Brain microvascular endothelial cell (primary cell): ENCODE data around the gene MXI1.
"Not testable (repeated sequence)": the region's sequence is repeated elsewhere in the genome, so short reads cannot be mapped to it uniquely, and the experiment has no call there.

Source experiments
- DNase-seq: peaks from one replicate; pipeline ENCODE4 v3.0.0-alpha.2; 2020
- H3K27ac ChIP-seq: fragments of 250-450 bp; sonication (Bioruptor Pico); 2 replicates; pipeline ENCODE4 v1.5.1; 2020; ENCODE audit warnings: mild to moderate bottlenecking, moderate library complexity
- H3K27me3 ChIP-seq: fragments of 250-450 bp; sonication (Bioruptor Pico); replicated peaks from 2 replicates; pipeline ENCODE4 v1.5.1; 2020; ENCODE audit warnings: mild to moderate bottlenecking
- H3K36me3 ChIP-seq: fragments of 250-450 bp; sonication (Bioruptor Pico); replicated peaks from 2 replicates; pipeline ENCODE4 v1.5.1; 2020; ENCODE audit warnings: mild to moderate bottlenecking
- H3K4me3 ChIP-seq: 2 replicates; pipeline ENCODE4 v1.5.1; 2011; ENCODE audit warnings: low read depth, mild to moderate bottlenecking, control low read depth, low read length, moderate library complexity
- in situ Hi-C: cut with HindIII; loops from 2 replicates; pipeline ENCODE4 v1.10.0; 2017; ENCODE audit warnings: low sequenced_read_pairs, low pct_ligation_motif_present
- TF ChIP-seq, protein P1 (sequence below): IDR thresholded peaks from 2 replicates; pipeline ENCODE4 v1.5.1; 2011; ENCODE audit warnings: low read depth, mild to moderate bottlenecking, moderate library complexity, low read length, control low read depth, inconsistent platforms; ENCODE audit errors: missing control alignments

The MXI1 gene

DNA sequence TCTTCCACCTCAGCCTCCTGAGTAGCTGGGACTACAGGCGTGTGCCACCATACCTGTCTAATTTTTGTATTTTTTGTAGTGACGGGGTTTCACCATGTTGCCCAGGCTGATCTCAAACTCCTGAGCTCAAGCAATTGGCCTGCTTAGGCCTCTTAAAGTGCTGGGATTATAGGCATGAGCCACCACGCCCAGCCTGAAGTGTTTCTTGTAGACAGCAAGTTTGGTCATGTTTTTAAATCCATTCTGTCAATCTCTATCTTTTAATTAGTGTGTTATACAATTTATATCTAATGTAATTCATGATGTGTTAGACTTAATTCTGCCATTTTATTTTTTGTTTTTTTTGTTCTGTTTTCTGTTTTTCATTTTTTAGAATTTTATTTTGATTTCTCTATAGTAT is 17.2 kb upstream of the MXI1 start:
- TF ChIP-seq, protein P1, sequence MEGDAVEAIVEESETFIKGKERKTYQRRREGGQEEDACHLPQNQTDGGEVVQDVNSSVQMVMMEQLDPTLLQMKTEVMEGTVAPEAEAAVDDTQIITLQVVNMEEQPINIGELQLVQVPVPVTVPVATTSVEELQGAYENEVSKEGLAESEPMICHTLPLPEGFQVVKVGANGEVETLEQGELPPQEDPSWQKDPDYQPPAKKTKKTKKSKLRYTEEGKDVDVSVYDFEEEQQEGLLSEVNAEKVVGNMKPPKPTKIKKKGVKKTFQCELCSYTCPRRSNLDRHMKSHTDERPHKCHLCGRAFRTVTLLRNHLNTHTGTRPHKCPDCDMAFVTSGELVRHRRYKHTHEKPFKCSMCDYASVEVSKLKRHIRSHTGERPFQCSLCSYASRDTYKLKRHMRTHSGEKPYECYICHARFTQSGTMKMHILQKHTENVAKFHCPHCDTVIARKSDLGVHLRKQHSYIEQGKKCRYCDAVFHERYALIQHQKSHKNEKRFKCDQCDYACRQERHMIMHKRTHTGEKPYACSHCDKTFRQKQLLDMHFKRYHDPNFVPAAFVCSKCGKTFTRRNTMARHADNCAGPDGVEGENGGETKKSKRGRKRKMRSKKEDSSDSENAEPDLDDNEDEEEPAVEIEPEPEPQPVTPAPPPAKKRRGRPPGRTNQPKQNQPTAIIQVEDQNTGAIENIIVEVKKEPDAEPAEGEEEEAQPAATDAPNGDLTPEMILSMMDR = no peak
- Histone ChIP-seq H3K36me3 (no peaks in the 10 kb centered on the region), H3K27ac (no peak overlapping the region), H3K27me3 (no peaks in the 10 kb centered on the region), H3K4me3 (no peak overlapping the region)
- in situ Hi-C loops = no loop called here
- no peak for DNase-seq

DNA sequence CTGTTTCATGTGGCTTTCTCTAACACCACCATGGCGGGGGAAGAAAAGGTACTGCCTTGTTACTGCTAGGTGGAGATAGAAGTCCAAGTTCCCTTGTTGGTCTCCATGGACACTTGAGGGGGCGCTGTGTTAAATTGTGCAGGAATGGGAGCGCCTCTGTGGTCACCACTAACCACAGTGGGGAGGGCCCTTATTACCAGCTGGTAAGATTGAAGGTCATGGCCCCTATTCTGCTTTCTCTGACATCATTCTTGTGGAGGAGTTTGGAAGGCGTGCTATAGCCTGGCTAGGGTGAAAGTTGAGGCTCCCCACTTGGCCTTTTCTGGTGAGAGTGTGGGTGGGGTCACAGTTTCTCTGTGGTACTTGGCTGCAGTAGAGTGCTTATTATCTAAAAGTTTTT is 14.9 kb upstream of the MXI1 start:
- H3K27me3 ChIP-seq = no peaks in the 10 kb centered on the region
- no peak overlapping the region for H3K4me3 ChIP-seq
- in situ Hi-C loops = no loop called here
- H3K36me3 ChIP-seq = no peaks in the 10 kb centered on the region
- H3K27ac ChIP-seq = no peak overlapping the region
- TF ChIP-seq, protein P1 = peak; percentile 34
- DNase-seq = no peak

DNA sequence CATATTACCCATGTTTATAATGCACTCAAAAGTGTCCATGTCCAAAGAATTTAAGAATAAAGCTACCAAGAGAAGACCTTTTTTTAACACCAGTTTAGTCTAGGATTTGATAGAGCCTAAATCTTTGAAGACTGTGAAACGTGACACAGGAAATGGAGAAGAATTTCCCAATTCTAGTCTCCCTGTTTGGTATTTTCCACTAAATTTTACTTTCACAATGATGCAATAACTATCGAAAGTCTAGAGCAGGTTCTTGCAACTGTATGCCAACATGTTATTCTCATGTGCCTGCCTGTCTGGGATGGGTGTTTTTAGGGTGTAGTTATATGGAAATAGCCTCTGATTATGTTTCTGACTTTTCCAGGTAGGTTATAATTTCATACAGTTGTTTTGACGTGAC is 6.9 kb upstream of the MXI1 start:
- no peak overlapping the region for H3K27ac ChIP-seq
- no peaks in the 10 kb centered on the region for H3K27me3 ChIP-seq
- H3K36me3 ChIP-seq = no peaks in the 10 kb centered on the region
- in situ Hi-C loops = no loop called here
- H3K4me3 ChIP-seq = no peak overlapping the region
- DNase-seq = no peak
- TF ChIP-seq, protein P1 = no peak

DNA sequence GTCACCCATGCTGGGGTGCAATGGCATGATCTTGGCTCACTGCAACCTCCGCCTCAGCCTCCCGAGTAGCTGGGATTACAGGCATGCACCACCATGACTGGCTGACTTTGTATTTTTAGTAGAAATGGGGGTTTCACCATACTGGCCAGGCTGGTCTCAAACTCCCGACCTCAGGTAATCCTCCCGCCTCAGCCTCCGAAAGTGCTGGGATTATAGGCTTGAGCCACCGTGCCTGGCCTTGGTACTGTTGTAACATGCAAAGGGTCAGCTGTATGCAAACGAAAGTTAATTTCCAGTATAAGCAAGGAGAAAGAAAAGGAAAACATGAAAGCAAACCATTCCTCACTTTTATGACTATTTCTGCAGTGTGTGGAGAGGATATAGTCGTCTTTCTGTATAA is 6.4 kb upstream of the MXI1 start:
- H3K27ac ChIP-seq, H3K36me3 ChIP-seq, in situ Hi-C loops, H3K27me3 ChIP-seq, H3K4me3 ChIP-seq, DNase-seq: not testable (repeated sequence)

DNA sequence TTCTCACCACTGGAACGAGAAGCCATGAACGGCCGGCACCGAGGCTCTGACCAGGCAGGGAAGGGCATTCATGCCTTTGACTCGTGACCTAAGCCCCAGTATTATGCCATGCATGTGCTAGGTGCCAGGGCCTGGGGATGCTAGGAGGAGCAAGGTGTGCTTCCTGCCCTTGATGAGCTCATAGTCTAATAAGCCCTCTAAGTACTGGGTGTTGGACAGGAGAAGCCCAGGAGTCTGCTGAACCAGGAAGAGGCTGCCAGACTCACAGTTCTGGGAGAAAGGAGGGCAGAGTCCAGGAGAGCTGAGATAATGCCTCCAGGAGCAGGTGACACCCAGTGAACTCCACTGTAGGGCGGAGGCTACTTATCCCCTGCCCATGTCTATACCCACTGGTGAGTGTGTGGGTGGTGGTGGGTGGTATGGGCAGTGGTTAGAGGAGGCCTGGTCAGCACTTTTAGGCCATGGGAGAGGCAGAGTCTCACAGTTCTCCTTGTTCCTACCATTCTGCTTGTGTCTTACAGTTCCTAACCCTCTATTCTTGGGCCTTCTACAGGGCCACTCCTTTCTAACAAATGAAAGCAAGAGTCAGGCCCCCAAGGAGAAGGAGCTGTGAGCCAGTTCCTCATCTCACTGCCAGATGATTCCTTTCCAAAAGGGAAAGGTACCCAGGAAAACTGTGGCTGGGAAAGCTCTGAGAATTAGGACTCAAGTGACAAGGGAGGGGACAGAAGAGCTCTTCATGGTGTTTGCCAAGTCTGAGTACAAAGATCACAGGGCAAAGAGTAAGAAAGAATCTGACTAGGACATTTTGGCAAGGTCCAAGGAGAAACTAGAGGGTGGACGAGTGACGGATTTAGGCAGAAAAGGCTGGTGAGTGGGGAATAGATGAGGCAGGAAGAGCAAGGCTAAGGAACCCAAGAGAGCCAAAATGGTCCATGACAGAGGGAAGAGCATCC is 3.6 kb upstream of the MXI1 start:
- in situ Hi-C loops = no loop called here
- H3K27ac ChIP-seq = no peak overlapping the region
- H3K4me3 ChIP-seq = no peak overlapping the region
- H3K36me3 ChIP-seq = no peaks in the 10 kb centered on the region
- no peaks in the 10 kb centered on the region for H3K27me3 ChIP-seq
- DNase-seq = no peak
- TF ChIP-seq, protein P1 = no peak

DNA sequence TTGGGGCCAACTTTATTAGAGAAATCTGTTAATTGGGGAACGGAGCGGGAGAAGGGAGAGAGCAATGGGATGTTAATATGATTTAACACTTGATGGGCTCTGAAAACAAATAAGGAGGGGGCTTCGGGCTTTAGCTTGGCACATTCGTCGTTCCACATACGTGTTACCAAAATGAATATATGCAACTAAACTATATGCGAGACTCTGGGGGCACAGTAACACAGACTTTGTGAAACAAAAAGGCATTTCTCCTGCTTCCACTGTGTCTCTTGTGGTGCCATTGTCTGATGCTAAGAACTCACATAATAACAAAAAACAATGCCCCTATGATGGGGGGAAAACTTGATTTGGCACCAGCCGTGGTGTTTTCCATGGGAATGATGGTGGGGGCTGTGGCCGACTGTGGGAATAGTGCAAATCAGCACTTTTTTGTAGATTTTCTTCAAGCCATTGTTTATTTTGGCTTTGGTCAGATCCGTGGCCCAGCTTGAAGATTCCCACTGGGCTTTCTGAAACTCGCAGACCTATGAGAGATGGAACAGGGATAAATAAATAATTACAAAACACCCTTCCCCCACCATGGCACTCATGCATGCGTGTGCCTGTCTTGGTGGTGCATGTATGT is 2.2 kb upstream of the MXI1 start:
- Histone ChIP-seq H3K27me3 (no peaks in the 10 kb centered on the region), H3K4me3 (no peak overlapping the region), H3K27ac (no peak overlapping the region), H3K36me3 (no peaks in the 10 kb centered on the region)
- DNase-seq = no peak
- in situ Hi-C loops = no loop called here
- TF ChIP-seq, protein P1 = no peak
